ENCODE measurements around the gene KLHDC8A. TPM values are rescaled to one million over a fixed set of nuclear protein-coding genes. Genes with fewer than 3 reads are reported as not detected.

KLHDC8A gene
- total and polyA plus RNA-seq, 9 of the 15 experiments (the other 6 are each of a cell fraction or from before 2014, with no cell fraction given) = 0.01 to 0.54 (median 0.04) TPM; not detected in 6

DNA sequence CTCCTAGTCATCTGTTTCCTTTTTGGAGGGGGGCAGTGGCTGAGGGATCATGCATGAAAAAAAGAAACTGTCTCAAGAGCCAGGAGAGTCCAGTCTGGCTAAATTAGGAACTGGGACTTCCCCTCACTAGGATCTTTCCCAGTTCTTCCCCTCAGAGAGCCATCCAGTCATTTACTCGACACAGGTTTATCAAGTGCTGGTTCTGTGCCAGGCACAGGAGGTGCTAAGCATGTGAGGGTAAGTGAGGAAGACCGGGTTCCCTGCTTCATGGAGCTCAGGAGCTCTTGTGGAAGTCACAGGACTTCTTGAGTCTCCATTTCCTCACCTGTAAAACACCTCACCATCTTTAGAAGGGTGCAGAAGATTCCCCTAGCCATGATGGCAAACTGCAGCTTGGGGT lies 26.6 kb downstream of the KLHDC8A start:
- Histone ChIP-seq H3K4me2 (ENCODE audit: insufficient read depth, low read length) (no peak overlapping the region), H3K36me3 (ENCODE audit: control insufficient read depth, insufficient read depth, low read length) (no peaks in the 10 kb centered on the region), H3K4me1 (replicated peaks in 1 of 2; ENCODE audit: control insufficient read depth in 2 of 2, insufficient read depth in 2 of 2, low read length in 2 of 2) (no peaks in the 10 kb centered on the region; a peak in 1 of 5 replicates), H3K79me2 (ENCODE audit: control insufficient read depth, insufficient read depth, low read length) (no peaks in the 10 kb centered on the region), H3K27ac (ENCODE audit: extremely low read depth, low read depth, low read length) (no peak overlapping the region), H3K9me1 (ENCODE audit: control insufficient read depth, insufficient read depth, low read length) (no peaks in the 10 kb centered on the region), H3K9me3 (replicated peaks; ENCODE audit: control insufficient read depth, insufficient read depth, low read depth, low read length) (no peaks in the 10 kb centered on the region), H3K9ac (ENCODE audit: insufficient read depth in 1 of 2, low read depth in 2 of 2, low read length in 2 of 2) (no peak overlapping the region), H3K4me3 (no peak overlapping the region), H3K27me3 (ENCODE audit: control insufficient read depth in 2 of 2, insufficient read depth in 2 of 2, low read length in 2 of 2) (peaks cover 44 to 76% of the 10 kb centered on the region in 2 experiments; a peak in 4 of 5 replicates), H4K20me1 (replicated peaks; ENCODE audit: control insufficient read depth, insufficient read depth, low read length) (peaks cover 17% of the 10 kb centered on the region), H2AFZ (ENCODE audit: low read depth, low read length) (no peak overlapping the region)
- in situ Hi-C loops (cut with MboI) = no loop called here
- ATAC-seq (no peak), DNase-seq (ENCODE audit: extremely low read depth in 1 of 4, low spot score in 3 of 4) (no peak), FAIRE-seq (no peak)
- BruUV-seq (replicated peaks) = no TSS peak
- intact Hi-C loops (cut with micrococcal nuclease) = no loop called here
- 0% methylated on average over 2 of the region's 2 CpGs for WGBS (ENCODE audit: insufficient coverage, low coverage, missing lambda C conversion rate)
- TF ChIP-seq RFX5 (IDR thresholded peaks at IDR 0.05; ENCODE audit: low read depth, low read length) = no peak
- no peak for TF ChIP-seq POLR2H (tag; IDR thresholded peaks at IDR 0.05; ENCODE audit: low read depth)
- TF ChIP-seq ZSCAN32 (CRISPR knock-in tag; IDR thresholded peaks at IDR 0.05) = no peak
- TF ChIP-seq SMC3 (conservative IDR thresholded peaks at IDR 0.05; ENCODE audit: insufficient read depth, low read depth, low read length) = no peak
- no peak for TF ChIP-seq ZBTB17 (CRISPR knock-in tag; IDR thresholded peaks at IDR 0.05)
- no peak for TF ChIP-seq STAT6 (CRISPR knock-in tag; IDR thresholded peaks at IDR 0.05)
- no peak for TF ChIP-seq NFYB (IDR thresholded peaks at IDR 0.05; ENCODE audit: extremely low read depth, insufficient read length)
- no peak for TF ChIP-seq GATAD2A (IDR thresholded peaks at IDR 0.05)
- TF ChIP-seq MYNN (IDR thresholded peaks at IDR 0.05) = no peak
- TF ChIP-seq MYNN (CRISPR knock-in tag; IDR thresholded peaks at IDR 0.05) = no peak
- TF ChIP-seq POLR2A (conservative IDR thresholded peaks at IDR 0.05) = no peak
- no peak for TF ChIP-seq CTCF (IDR thresholded peaks at IDR 0.05 in 2 of 3, conservative IDR thresholded peaks at IDR 0.05 in 1 of 3; ENCODE audit: insufficient read depth in 2 of 3, low read depth in 1 of 3, low read length in 3 of 3)
- TF ChIP-seq L3MBTL2 (IDR thresholded peaks at IDR 0.05) = no peak
- TF ChIP-seq ZNF696 (CRISPR knock-in tag; conservative IDR thresholded peaks at IDR 0.05) = no peak
- POLR2A ChIA-PET = interaction anchor here (0.6 to 1.2 kb wide), 2 partner anchors 29 to 111 kb away, joined by 3 to 4 read pairs; no protein-coding TSS in a partner anchor
- CTCF ChIA-PET (ENCODE audit: low intra/inter-chr PET ratio) = no interaction called here
